ENCODE measurements around the gene DMAC1. TPM values are rescaled to one million over a fixed set of nuclear protein-coding genes. Genes with fewer than 3 reads are reported as not detected.

Gene DMAC1
- total RNA-seq, result 10 to 100 TPM; 10.4 to 28.5 (median 23.1) TPM
- long read RNA-seq, transcript DMAC1-201 (2 exons, 2,755 nt), result major isoform, 24 of 28 reads
- long read RNA-seq, partial matches to known transcripts, result 0 of 28 reads
- long read RNA-seq, other reads (novel, unspliced or antisense), result 4 of 28 reads

- DNase-seq, result peak; percentile 78 to 86 (median 84)
- H3K4me1 ChIP-seq, result peaks cover 0 to 7% (median 0%) of the 10 kb centered on the region in 4 donors
- intact Hi-C loops (cut with DNase I), result no loop called here
- H3K36me3 ChIP-seq, result peaks cover 0 to 19% (median 6%) of the 10 kb centered on the region in 4 donors
- TF ChIP-seq CTCF (IDR thresholded peaks at IDR 0.05) (no peak), POLR2A (IDR thresholded peaks at IDR 0.05) (peak; percentile 63)
- H3K27ac ChIP-seq, result peak within 1 kb of the TSS; percentile 58 to 82 (median 75)
- H3K4me3 ChIP-seq, result peak within 1 kb of the TSS; percentile 85 to 94 (median 89)
- ATAC-seq, result peak; percentile 98 to 100 (median 98)
- H3K27me3 ChIP-seq, result no peaks in the 10 kb centered on the region
- no peaks in the 10 kb centered on the region for H3K9me3 ChIP-seq
- 0% methylated on average over 21 of the region's 46 CpGs for WGBS (ENCODE audit: insufficient coverage, low coverage, low lambda C conversion rate, missing lambda C conversion rate)
Measured at GRCh38 chr9:7799234-7799943, at the start of gene DMAC1. Gene DMAC1, minus strand, starts transcription at chr9:7799778. Its CDS starts 44 bp downstream, at chr9:7799734.

GRCh38 chr9:7849362-7849761 is 49.8 kb upstream of the DMAC1 start:
- no peaks in the 10 kb centered on the region for H3K36me3 ChIP-seq
- no peaks in the 10 kb centered on the region for H3K27me3 ChIP-seq
- intact Hi-C loops (cut with DNase I), result no loop called here
- 36% methylated on average over 1 of the region's 1 CpG for WGBS (ENCODE audit: insufficient coverage, low coverage, low lambda C conversion rate, missing lambda C conversion rate)
- no peak overlapping the region for H3K4me3 ChIP-seq
- TF ChIP-seq CTCF (IDR thresholded peaks at IDR 0.05) (no peak), POLR2A (IDR thresholded peaks at IDR 0.05) (no peak)
- ATAC-seq (no peak), DNase-seq (no peak)
- no peaks in the 10 kb centered on the region for H3K4me1 ChIP-seq
- no peaks in the 10 kb centered on the region for H3K9me3 ChIP-seq
- H3K27ac ChIP-seq, result no peak overlapping the region

GRCh38 chr9:7848498-7848897 is 48.9 kb upstream of the DMAC1 start:
- Histone ChIP-seq H3K27me3 (no peaks in the 10 kb centered on the region), H3K4me1 (no peaks in the 10 kb centered on the region), H3K27ac (no peak overlapping the region), H3K9me3 (no peaks in the 10 kb centered on the region), H3K36me3 (no peaks in the 10 kb centered on the region), H3K4me3 (no peak overlapping the region)
- TF ChIP-seq POLR2A (IDR thresholded peaks at IDR 0.05), result no peak
- TF ChIP-seq CTCF (IDR thresholded peaks at IDR 0.05), result no peak
- intact Hi-C loops (cut with DNase I), result no loop called here
- DNase-seq, result no peak
- 38% methylated on average over 4 of the region's 4 CpGs for WGBS (ENCODE audit: insufficient coverage, low coverage, low lambda C conversion rate, missing lambda C conversion rate)
- ATAC-seq, result no peak

GRCh38 chr9:7844242-7844641 is 44.7 kb upstream of the DMAC1 start:
- TF ChIP-seq CTCF (IDR thresholded peaks at IDR 0.05) (peak; percentile 4 to 37 (median 26)), POLR2A (IDR thresholded peaks at IDR 0.05) (no peak)
- H3K4me3 ChIP-seq, result no peak overlapping the region
- no peaks in the 10 kb centered on the region for H3K4me1 ChIP-seq
- no peaks in the 10 kb centered on the region for H3K27me3 ChIP-seq
- H3K9me3 ChIP-seq, result no peaks in the 10 kb centered on the region
- WGBS (ENCODE audit: insufficient coverage, low coverage, low lambda C conversion rate, missing lambda C conversion rate), result 14% methylated on average over 3 of the region's 3 CpGs
- no peaks in the 10 kb centered on the region for H3K36me3 ChIP-seq
- DNase-seq (no peak), ATAC-seq (peak; percentile 61 to 68 (median 66))
- no peak overlapping the region for H3K27ac ChIP-seq
- intact Hi-C loops (cut with DNase I), result no loop called here

Measured in right lobe of liver (tissue), 6 donors.